ENCODE measurements around the gene LRP1B. TPM values are rescaled to one million over a fixed set of nuclear protein-coding genes. Genes with fewer than 3 reads are reported as not detected.

Gene LRP1B
- total and polyA plus RNA-seq, 4 donors: 0.01 to 0.84 (median 0.17) TPM

DNA sequence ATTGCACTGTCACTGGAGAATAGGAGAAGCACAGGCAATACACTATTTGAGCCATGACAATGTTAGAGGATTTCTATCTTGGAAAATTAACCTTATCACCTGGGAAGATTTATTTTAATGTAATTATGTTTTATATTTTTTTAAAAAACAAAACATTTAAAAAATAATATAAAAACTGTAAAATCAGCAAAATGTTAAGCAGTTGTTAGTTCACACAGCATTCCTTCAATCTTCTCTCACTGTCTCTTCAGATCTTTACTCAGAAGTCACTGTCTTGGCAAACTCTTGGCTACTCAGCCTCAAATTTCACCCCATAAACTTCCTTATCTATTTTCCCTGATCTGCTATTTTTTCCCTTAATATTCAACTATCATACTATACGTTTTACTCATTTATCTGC lies 1322.6 kb downstream of the LRP1B start:
- no peak overlapping the region for H3K27ac ChIP-seq (ENCODE audit: low read depth in 1 of 2, low read length in 2 of 2)
- no peaks in the 10 kb centered on the region for H3K36me3 ChIP-seq (ENCODE audit: control insufficient read depth in 4 of 4, insufficient read depth in 3 of 4, low read depth in 1 of 4, low read length in 3 of 4)
- H3K4me1 ChIP-seq (ENCODE audit: control insufficient read depth in 4 of 4, insufficient read depth in 4 of 4, low read length in 3 of 4): no peaks in the 10 kb centered on the region
- no peaks in the 10 kb centered on the region for H3K27me3 ChIP-seq (ENCODE audit: control insufficient read depth in 4 of 4, insufficient read depth in 4 of 4, low read length in 3 of 4)
- H3K9ac ChIP-seq (ENCODE audit: low read depth in 1 of 2, low read length in 2 of 2): no peak overlapping the region
- TF ChIP-seq NR2F2 (IDR thresholded peaks at IDR 0.05) (no peak), EGR1 (IDR thresholded peaks at IDR 0.05; ENCODE audit: low read depth in 2 of 2) (no peak), REST (IDR thresholded peaks at IDR 0.05) (no peak), YY1 (IDR thresholded peaks at IDR 0.05) (no peak), SP1 (IDR thresholded peaks at IDR 0.05) (no peak), JUND (IDR thresholded peaks at IDR 0.05) (no peak), TAF1 (conservative IDR thresholded peaks at IDR 0.05) (no peak), RXRA (IDR thresholded peaks at IDR 0.05) (no peak), ZBTB33 (IDR thresholded peaks at IDR 0.05) (no peak), FOXA2 (IDR thresholded peaks at IDR 0.05) (no peak), GABPA (IDR thresholded peaks at IDR 0.05 in 1 of 2, conservative IDR thresholded peaks at IDR 0.05 in 1 of 2) (no peak), HNF4G (IDR thresholded peaks at IDR 0.05) (no peak), CTCF (IDR thresholded peaks at IDR 0.05; ENCODE audit: low read depth, low read length, missing input control) (no peak), RAD21 (IDR thresholded peaks at IDR 0.05) (no peak), FOXA1 (IDR thresholded peaks at IDR 0.05) (no peak), HNF4A (conservative IDR thresholded peaks at IDR 0.05) (no peak), MAX (IDR thresholded peaks at IDR 0.05) (no peak)
- TF ChIP-seq, protein P1, sequence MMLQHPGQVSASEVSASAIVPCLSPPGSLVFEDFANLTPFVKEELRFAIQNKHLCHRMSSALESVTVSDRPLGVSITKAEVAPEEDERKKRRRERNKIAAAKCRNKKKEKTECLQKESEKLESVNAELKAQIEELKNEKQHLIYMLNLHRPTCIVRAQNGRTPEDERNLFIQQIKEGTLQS (IDR thresholded peaks at IDR 0.05): no peak
- H3K4me3 ChIP-seq (ENCODE audit: low read depth in 1 of 3, low read length in 3 of 3): no peak overlapping the region
- 45% methylated on average over 1 of the region's 1 CpG for WGBS
- no peak for DNase-seq (ENCODE audit: low spot score)
- H3K9me3 ChIP-seq (ENCODE audit: control insufficient read depth in 4 of 4, low read length in 3 of 4): no peaks in the 10 kb centered on the region
